HG03439 (cell line): Measurements from ENCODE around the gene IFITM10.

ENCODE experiments used
- ATAC-seq: cut with Tn5 transposase; IDR thresholded peaks from one replicate; pipeline ENCODE4 v1.9.1; 2021; ENCODE audit warnings: mild to moderate bottlenecking, moderate library complexity; ENCODE audit not compliant: unreplicated experiment

Gene IFITM10

DNA sequence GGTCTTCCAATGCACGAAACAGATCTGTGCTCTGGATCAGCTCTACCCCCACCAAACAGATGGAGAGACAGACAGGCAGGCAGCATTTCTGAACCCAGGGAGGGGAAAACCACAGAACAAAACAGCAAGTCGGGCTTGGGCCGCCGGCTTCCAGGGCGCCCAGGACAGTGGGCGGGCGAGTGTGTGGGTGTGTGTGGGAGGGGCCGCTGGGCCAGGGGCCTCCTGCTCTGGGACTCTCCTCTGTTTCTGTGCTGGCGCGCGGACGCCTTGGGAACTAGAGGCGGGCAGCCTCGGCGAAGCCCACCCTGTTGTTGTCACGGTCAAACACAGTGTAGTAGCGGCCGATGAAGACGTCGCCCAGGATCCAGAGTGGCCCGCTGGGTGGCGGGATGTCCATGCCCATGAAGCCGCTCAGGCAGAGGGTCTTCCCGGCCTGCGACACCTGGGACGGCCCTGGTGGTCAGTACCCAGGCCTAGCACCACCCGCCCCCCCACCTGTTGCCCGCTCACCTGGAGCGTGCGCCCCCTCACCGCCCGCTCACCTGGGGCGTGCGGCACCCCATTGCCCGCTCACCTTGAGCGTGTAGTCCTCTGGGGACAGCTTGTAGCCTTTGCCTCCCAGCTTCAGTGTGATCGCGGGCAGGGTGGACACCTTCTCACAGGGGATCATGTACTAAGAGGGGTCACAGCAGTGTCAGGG lies 3.0 kb upstream of the IFITM10 start:
- ATAC-seq = no peak

DNA sequence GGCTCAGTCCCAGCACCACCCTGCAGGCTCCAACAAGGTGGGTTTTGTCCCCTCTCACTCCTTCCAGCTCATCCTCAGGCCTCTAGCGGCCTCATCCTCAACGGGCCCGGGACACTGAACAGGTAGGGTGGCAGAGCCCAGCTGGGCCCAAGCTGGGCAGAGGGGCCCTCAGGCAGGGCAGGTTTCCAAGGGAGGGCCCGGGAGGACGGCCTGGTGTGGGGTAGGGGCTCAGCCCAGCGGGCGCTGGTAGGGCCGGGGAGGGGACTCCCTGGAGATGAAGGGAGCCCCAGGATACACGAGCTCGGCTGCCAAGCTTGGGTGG lies 2.5 kb upstream of the IFITM10 start:
- ATAC-seq = no peak

DNA sequence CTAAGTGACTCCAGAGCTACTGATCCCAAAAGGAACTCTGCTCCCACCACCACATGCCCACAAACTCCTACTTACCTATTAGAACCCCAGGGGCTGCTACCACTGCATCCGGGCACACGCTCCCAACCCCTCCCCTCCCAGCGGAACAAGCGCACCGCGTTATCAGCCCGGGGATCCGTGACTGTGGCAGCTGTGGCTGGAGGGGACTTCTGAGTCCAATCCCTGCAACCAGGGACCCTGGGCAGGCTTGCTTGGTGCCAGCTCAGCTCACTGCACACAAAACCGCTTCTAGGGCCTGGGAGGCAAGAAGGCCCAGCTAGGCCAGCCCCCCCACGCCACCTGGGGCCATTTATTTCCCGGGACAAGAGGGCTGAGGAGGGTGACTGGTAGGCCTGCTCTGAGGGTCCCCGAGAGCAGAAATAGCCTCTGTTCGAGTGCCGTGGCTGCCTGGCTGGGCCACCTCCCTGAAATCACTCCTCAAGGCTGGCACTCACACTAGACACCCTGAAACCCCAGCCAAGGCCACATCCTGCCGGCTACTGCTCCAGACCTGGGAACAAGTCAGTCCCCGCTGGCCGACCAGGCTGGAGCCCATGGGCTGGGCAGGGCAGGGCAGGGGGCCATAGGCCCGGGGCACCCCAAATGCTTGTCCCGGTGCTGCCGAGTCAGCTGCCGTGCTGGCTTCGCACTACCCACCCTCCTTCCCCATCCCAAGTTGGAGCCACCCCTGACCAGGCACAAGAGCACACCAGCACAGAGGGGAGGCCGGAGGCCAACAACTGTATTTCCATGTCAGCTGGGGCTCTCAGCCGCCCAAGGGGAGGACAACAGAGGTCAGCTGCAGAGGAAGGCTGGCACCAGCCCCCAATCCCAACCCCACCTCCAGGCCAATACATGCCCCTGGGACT lies 1.9 kb upstream of the IFITM10 start:
- ATAC-seq = no peak

DNA sequence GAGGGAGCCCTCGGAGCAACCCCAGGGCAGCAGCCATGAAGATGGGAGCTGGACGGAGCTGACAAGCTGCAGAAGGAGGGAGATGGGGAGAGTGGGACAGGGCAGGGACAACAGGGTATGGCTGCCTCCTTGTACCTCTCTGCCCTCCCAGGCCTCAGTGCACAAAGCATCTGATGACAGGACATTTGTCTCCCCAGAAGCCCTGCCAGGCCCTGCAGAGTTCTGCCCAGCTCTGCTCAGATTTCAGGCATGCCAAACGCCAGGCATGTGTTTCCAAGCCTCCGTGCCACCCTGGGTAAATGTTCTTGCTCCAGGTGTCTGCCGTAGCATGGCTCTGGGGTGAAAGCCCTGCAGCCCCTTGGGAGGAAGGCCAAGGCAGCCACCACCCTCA lies 1.1 kb upstream of the IFITM10 start:
- ATAC-seq = no peak

DNA sequence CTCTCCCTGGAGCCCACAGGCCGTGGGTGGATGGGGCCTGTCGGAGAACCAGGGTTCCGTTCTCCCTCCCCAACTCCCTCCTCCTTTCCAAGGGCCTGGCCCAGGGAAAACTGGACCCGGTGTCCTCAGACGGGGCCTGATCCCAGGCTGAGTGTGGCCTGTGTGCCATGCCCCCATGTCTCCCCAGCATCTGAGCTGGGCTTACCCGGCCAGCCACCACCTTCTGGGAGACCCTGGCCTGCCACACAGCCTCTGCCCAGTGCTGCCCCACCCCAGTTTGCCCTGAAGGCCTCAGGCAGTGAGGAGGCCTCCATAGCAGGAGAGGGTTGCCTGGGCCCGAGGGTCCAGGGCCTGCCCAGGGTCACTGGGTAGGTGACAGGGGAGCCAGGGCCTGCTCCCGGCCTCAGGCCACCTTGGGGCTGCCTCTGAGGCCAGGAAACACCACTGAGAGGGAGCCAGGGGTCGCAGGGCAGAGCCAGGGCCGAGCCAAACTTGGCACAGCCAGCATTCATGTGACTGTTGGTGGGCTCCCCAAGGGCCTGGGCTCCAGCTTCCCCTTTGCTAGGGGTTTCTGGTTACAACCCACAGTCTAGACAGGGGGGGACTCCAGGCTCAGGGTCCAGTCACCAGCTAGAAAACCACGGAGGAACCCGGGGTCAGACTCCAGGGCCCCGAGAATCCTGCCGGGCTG lies 590 bp upstream of the IFITM10 start:
- ATAC-seq = no peak

DNA sequence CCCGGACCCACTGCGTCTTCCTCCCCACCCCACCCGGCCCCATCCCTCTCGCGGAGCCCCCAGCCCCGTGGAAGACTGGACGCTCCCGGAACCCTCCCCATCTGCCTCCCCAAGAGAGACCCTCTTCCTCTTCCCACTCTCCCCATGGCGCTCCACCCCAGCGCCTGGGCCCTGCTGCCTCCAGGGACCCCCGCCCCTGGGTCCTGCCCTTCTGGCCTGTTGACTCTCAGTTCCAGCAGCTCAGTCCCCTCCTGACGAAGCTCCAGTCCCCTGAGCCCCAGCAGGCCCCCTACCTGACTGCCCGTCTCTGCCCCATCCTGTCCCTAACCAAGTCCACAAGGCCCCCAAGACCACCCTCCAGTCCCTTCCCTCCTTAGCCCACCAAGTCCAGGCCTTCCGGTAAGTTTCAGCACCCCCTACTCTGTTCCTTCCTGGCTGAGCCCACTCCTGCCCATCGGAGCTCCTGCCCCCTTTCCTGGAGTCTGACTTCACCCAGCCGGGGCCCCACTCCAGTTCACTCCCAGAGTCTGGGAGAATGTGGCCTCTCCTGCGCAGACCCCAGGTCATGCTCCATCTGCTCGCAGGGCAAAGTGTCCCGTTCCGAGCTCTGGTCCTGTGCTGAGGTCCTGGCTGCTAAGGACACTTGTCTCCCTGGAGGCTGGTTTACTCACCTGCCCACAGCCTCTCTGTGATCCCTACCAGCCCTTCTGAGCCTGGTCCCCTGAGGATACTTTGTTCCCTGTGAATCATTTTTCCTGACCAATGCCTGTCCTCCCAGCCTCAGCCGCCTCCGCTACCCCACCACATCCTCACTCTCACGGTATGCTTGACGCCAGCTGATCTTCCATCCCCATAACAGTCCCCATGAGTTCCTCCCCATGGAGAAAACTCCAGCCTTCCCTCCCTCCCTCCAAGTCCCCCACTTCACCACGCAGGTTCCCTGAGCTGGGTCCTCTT lies 722 bp downstream of the IFITM10 start:
- ATAC-seq = no peak

DNA sequence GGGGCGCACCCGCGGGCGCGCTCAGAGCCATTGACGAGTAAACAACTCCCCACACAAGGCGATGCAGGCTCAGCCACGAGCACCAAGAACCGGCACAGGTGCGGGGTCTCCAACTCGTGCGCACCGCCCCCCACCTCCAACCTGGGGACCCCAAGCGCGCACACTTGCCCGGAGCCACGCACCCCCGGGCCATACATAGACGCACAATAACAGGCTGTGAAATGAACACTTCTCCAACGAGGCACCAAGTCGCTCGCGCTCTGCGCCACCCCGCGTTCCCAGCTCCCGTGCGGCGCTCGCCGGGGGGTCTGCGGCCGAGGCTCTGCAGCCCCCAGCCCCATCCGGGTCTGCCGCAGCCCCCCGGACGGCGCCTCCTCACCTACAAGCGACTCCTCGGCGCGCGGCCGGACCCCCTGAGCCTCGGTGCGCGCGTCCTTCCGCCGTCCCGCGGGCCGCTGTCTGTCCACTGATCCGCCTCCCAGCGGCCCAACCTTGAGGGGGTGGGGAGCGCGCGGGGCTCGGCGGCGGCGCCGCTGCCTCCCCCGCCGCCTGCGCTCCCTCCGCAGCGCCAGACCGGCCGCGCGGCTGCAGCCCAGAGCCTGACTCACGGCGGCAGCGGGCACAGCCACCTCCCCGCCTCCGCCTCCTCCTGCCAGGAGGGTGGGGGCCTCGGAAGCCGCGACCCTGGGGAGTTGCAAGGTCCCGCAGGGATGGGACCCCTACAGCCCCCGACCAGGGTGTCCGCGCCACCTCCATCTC lies 1.6 kb downstream of the IFITM10 start:
- ATAC-seq = no peak

DNA sequence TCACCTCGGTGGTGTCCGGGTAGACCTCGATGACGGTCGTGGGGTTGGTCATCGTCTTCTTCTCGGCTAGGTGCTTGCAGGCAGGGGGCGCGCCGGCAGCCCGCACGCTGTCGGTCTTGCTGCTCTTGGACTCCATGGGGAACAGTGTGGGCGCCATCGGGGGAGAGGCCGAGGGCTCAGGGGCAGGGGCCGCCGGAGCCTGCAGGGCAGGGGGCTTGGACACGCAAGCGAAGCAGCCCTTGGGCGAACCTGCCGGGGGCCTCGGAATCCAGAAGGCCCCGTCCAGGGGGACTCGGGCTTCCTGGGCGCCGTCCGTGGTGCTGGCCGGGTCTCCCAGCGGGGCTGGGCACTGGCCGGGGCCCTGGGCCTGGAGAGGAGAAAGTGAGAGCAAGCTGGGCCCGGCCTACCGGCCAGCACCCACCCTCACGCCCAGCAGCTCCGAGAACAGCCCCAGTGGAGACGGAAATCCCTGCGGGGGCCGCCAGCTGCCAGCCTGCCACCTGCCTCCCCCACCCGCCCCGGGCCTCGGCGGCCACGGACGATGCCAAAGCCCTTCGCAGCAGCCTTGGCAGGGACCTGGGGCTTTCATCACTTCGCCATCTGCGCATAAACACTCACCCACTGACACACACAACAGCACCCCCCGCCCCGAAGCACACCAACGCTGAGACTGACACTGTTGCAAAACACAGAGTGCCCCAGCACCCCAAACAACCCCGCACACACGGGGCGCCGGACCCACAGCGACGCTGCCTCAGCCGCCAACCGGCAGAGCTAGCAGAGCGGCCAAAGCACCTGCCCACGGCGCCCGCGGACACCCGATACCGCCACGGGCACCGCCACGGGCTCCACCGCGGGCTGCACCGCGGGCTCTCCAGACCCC lies 2.4 kb downstream of the IFITM10 start:
- no peak for ATAC-seq

DNA sequence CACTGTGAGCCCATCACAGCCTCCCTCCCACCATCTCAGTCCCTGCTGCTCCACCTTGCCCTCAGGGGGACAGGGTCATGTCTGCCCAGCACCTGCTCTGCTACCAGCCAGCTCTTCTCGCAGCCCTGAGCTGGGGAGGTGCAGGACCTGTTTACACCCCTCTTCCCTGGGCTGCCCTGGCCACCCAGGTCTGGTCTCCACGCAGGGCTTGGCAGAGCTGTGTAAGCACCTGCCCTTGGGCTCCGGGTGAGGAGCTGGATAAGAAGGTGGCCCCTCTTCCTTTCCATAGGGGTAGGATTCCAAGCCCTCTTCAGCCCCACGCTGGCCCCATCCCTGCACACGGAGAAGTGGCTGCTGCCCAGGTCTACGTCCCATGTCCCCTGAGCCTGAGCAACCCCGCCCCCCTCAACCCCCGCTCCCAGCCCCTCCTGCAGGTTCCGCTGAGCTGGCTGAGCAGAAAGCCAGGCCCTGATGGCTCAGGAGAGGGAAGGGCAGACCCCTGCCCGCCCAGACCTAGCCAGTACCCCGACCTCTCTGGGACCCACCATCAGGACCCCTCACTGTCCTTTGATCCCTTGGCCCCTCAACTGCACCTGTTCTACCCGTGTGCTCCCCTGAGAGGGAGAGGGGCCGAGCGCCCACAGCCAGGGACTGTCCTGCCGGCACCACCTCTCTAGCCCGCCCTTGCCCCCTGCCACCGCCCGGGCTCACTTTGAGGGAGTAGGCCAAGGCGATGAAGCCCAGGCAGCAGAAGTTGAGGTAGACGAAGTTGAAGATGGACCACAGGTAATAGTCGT lies 3.2 kb downstream of the IFITM10 start:
- ATAC-seq = no peak

DNA sequence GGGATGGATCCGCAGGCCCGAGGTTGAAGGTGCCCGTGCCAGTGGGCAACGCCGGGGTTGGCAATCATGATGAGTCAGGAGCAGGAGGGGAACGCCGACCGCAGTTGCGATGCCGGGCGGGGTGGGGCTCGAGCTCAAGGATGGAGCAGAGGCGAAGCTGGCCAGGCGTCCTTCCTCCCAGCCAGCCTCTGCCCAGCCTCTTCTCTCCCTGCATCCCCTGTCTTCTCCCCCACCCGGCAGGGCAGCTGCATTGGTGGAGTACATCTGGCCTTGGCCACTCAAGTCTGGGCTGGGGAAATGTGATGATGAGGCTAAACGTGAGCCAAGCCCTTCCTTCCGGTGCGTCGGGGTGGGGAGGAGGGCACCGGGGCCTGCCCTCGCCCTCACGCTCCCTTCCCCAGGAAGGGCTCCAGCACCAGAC lies 3.9 kb downstream of the IFITM10 start:
- no peak for ATAC-seq

DNA sequence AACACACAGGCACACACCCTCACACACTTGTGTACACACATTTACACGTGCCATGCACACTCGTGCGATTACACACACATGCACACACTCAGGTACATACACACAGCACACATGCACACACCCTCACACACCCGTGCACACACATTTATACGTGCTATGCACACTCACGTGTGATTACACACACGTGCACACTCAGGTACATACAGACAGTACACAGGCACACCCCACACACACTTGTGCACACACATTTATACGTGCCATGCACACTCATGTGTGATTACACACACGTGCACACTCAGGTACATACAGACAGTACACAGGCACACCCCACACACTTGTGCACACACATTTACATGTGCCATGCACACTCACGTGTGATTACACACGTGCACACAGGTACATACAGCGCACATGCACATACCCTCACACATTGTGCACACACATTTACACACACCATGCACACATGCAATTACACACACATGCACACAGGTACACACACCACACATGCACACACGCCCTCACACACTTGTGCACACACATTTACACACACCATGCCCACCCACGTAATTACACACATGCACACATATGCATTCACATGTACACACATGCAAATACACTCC lies 4.6 kb downstream of the IFITM10 start:
- no peak for ATAC-seq

DNA sequence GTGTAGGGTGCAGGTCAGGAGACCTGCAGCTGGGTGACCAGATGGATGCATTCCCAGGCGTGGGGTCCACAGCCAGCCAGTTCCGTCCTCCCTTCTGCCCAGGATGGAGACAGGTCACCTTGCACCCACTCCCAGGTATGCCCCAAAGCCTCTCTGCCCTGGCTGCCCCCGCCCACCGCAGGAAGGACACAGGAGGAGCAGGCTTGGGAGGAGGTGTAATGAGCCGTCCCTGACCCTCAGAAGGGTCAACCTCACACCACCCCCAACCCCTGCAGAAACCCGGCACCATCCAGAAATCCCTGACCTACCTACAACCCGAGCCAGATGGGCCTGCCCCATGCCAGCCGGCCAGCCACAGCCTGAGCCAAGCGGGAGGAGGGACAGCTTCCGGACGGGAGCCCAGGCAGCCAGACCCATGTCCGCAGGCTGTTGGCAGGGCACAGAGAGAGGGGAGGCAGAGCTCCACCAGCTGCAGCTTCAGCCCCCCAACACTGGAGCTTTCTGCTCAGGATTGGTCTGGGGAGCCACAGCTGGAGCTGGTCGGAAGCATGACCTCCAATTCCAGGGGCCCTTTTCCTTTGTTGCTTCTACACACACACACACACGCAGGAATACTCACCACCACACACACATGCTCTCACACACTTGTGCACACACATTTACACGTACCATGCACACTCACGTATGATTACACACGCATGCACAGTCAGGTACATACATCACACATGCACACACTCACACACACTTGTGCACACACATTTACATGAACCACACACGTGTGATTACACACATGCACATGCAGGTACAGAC lies 5.3 kb downstream of the IFITM10 start:
- no peak for ATAC-seq

DNA sequence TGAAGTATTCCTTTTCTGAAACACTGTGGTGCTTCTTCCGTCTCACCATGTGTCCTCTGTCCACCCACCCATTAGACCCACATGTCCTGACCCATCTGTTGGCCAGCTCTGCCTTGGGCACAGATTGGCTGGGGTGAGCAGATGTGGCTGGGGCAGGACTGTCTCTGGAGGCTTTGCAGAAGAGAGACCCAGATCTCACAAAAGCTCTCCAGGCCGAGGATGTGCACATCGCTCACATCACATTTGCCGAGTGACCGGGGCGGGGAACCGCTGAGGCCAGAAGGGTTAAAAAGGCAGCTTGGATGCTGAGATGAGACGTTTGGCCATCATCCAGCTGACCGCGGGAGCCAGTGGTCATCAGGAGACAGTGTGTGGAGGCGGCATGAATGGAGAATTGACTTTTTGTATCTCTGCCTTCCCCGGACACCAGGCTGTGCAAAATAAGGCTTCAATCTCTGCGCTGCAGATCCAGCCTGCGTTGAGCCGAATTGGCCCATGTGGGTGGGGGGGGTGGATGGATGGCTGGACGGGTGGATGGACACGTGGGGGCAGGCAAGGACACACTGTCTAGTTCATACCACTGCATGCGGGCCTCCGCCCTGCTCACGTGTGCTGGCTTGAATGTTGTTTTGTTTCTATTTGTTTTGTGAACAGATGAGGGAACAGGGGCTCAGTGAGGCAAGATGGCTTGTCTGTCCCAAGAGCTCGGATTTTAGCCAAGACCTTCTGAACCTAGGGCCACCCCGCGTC lies 6.1 kb downstream of the IFITM10 start:
- no peak for ATAC-seq

DNA sequence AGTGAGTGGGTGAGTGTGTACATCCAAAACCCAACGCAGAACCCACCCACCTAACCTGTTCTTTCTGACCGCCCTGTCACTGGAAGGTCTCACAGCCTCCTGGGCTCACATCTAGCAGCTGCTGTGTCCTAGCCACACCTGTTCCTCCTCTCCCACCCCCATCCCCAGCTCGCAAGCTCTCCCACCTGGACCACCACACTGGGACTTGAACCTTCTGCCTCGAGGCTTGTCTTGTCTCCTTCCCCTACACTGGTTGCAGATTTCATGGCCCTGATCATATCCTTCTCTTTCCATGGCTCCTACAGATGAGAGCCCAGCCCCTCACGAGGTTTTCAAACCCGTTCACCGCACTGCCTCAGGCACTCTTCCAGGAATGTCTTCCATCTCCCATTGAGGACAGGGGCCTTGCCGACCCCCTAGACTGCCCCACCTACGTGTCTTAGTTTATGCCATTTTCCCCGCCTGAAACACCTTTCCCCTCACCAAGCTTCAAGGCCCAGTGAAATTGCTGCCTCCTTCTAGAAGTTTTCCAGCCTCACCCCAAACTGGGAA lies 6.7 kb downstream of the IFITM10 start:
- ATAC-seq = no peak

DNA sequence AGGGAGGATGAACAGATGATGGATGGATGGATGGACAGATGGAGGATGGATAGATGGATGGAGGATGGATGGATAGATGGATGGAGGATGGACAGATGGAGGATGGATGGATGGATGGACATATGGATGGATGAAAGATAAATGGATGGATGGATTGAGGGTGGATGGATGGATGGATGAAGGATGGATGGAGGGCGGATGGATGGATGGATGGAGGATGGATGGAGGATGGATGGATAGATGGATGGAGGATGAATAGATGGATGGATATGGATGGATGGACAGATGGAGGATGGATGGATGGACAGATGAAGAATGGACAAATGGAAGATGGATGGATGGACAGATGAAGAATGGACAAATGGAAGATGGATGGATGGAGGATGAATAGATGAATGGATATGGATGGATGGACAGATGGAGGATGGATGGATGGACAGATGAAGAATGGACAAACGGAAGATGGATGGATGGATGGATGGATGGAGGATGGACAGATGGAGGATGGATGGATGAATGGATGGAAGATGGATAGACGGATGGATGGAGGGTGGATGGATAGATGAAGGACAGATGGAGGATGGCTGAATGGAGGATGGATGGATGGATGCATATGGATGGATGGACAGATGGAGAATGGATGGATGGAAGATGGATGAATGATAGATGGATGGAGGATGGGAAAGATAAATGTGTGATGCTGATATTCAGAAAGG lies 7.4 kb downstream of the IFITM10 start:
- no peak for ATAC-seq
